ENCODE measurements around the gene CDC45. TPM values are rescaled to one million over a fixed set of nuclear protein-coding genes. Genes with fewer than 3 reads are reported as not detected.
"Not testable (repeated sequence)": the region's sequence is repeated elsewhere in the genome, so short reads cannot be mapped to it uniquely, and the experiment has no call there.

Gene CDC45, protein sequence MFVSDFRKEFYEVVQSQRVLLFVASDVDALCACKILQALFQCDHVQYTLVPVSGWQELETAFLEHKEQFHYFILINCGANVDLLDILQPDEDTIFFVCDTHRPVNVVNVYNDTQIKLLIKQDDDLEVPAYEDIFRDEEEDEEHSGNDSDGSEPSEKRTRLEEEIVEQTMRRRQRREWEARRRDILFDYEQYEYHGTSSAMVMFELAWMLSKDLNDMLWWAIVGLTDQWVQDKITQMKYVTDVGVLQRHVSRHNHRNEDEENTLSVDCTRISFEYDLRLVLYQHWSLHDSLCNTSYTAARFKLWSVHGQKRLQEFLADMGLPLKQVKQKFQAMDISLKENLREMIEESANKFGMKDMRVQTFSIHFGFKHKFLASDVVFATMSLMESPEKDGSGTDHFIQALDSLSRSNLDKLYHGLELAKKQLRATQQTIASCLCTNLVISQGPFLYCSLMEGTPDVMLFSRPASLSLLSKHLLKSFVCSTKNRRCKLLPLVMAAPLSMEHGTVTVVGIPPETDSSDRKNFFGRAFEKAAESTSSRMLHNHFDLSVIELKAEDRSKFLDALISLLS
- total RNA-seq (2014; rRNA removed; shearing (Covaris generic)) = 16.3 and 20.9 TPM in 2 replicates
- polyA plus RNA-seq (2014; cell fraction: nucleus; rRNA removed) = 96.1 and 122 TPM in 2 replicates

DNA sequence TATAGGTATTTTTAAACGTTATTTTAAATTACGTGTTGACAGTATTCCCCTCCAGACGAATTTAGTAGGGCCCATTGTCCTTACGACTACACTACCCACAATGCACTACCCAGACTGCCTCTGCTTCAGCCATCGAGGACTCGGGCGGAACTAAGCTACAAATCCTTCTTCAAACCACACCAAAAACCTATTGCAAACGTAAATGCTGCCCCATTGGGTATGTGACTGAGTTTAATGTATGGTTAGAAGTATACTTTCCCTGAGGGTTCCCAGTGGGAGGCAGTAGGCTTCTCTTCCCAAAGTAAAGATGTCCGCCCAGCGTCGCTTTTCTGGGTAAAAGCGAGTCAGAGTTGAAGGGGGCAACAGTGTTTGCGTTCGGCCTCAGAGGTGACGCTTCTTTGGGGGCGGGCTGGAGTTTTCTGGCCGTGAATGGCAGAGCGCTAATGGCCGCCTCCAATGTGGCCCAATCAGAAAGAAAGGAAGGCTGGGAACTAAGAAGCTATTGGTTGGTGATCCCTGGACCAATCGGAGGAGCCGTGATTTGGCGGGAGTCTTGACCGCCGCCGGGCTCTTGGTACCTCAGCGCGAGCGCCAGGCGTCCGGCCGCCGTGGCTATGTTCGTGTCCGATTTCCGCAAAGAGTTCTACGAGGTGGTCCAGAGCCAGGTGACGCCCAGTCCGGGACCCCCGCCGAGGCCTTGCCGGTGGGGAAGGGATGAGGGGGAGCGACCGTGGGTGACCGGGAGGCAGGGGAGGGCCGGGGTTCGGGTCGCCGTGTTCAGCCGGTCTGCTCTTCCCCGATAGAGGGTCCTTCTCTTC lies at the start of gene CDC45:
Gene CDC45 (plus strand): TSS at position 566 of the 818 bp plus-strand sequence. CDS start 49 bp downstream, at position 615.
- peak; percentile 96 for DNase-seq (ENCODE audit: extremely low read depth, low read depth)

GRCh38 chr22:19429950-19430889 lies 49.5 kb upstream of the CDC45 start:
- no peak for DNase-seq (ENCODE audit: extremely low read depth, low read depth)

- DNase-seq (ENCODE audit: extremely low read depth, low read depth) = no peak
Observed at GRCh38 chr22:19430890-19431541, 48.7 kb upstream of the CDC45 start.

DNA sequence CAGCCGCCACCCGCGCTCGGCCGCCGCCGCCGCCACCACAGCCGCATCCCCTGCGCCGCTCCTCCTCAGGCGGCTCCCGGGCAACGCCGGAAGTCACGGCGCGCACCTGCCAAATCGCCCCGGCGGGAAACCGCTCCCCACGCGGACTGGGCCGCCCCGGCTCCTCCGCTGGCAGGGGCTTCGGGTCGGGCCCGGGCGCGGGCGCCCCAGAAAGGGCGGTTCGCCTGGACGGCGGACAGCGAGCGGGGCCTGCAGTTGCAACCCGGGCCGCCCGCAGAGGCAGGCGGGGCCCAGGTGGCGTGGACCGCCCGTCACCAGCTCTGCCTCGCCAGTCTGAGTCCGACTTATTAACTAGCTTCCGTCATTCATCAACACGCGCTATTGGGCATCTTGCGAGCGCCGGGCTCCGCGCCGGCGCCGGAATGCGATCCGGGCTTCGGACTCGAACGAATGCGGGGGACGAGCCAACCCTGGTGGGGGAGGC lies 48.0 kb upstream of the CDC45 start, which contains the start of gene HIRA:
Gene HIRA (minus strand): TSS at position 85 of the 484 bp plus-strand sequence. CDS start 257 bp downstream, outside the sequence.
- peak; percentile 45 for DNase-seq (ENCODE audit: extremely low read depth, low read depth)

DNA sequence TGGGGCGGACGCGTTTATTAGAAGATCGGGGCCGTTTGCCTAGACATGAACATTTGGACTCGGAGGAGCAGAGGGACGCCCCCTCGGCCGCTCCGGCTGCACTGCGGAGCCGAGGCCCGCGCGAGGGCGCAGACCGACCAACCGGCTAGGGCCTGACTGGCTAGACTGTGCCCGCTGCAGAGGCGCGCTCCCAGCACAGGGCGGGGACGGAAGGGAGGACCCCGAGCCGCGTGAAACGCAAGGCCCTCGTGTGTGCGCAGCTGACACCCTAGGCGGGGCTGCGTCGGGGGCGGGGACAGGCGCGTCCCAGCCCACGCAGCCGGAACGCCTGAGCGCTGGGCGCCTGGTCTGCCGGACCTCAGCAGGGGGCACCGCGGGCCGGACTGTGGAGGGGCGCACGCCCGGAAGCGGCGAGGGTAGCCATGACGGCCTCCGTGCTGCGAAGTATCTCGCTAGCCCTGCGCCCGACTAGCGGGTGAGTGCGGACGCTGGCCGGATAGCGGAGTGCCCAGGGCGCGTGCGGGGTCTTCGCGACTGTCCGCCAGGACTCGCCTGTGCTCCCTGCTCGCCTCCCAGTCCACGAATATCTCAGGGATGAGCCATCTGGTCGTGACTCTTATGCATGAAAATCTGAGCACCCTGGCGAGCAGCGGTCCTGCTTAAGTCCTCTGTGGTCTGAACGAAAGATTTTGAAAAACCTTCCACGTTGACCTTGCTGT lies 47.4 kb upstream of the CDC45 start, which contains the start of gene MRPL40:
Gene MRPL40 (plus strand): TSS at position 413 of the 719 bp plus-strand sequence. CDS start 10 bp downstream, at position 423.
- DNase-seq (ENCODE audit: extremely low read depth, low read depth) = peak; percentile 88

DNA sequence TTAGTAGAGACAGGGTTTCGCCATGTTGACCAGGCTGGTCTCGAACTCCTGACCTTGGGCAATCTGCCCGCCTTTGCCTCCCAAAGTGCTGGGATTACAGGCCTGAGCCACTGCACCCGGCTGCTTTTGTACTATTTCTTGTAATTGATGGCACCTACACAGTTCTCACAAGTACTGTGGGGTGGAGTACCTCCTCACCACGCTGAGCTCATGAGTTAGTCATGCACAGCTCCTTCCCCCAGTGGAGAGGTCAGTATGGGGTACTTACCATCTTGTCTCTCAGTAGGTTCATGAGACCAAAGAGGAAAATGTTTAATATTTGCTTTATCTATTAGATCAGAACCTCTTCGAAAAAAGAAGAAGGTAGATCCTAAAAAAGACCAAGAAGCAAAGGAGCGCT lies 45.3 kb upstream of the CDC45 start:
- DNase-seq (ENCODE audit: extremely low read depth, low read depth) = no peak

DNA sequence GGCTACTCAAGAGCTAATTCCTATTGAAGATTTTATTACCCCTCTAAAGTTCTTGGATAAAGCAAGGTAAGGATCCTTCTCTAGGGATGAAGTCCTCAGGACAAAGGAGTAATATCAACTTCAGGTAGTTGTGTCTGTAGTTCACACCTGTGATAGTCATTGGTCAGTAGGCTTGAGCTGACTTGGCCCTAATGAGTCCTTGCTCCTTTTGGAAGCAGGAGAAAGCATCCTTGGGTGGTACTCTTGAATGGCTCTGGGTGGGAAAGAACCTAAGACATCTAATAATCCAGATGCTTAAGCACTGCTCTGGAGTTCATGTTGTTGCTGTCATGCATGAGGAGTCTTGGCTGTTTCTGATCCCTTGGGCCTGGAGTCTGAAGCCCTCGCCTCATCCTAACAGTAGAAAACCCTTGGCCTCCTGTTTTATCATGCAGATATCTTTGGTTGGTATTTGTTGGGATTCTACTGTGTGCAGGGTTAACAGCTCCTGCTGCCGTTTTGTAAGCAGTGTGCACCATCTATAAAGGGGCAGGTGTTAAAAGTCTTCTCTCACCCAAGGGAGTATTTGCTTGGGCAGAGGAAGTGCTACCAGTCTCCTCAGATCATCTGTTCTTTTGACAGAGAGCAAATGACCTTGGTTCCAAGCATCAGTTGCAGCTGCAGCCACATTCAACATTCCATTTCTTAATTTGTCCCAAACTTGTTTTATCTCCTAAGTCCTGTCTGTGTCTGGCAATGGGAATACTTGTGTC lies 44.7 kb upstream of the CDC45 start:
- no peak for DNase-seq (ENCODE audit: extremely low read depth, low read depth)

GRCh38 chr22:19436444-19437161 lies 43.1 kb upstream of the CDC45 start:
- not testable (repeated sequence) for DNase-seq (ENCODE audit: extremely low read depth, low read depth)

- no peak for DNase-seq (ENCODE audit: extremely low read depth, low read depth)
Observed at GRCh38 chr22:19438298-19438697, 41.4 kb upstream of the CDC45 start.

- DNase-seq (ENCODE audit: extremely low read depth, low read depth) = no peak
Observed at GRCh38 chr22:19440411-19441195, 39.1 kb upstream of the CDC45 start.

- no peak for DNase-seq (ENCODE audit: extremely low read depth, low read depth)
Observed at GRCh38 chr22:19442166-19442565, 37.6 kb upstream of the CDC45 start.

DNA sequence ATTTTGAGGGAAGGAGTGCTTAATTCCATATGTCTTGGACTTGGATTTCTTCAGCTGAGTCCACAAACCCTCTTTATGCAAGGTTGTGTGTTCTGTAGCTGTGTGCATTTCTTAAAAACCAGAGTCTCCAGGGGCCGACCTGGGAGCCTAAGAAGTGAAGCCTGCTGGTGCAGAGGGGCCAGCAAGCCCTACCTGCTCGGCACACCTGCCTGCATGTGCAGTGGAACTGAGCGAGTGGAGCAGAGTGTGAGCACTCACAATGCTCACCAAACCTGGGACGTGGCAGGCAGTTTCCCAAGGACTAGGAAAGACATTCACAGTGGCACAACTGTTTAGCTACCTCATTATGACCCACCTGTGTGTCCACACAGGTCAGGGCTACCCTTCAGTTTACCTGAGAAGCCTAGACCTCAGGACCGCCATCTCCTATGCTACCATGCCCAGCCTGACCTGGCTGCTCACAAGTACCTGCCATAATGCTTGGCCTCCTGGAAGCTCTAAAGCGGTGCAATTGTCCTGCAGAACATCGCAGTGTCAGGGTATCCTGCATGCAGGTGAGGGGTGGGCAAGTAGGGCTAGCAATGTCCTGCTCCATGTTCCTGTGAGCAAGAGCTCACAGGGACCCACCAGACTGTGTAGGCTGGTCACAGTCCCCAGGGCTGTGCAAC lies 36.0 kb upstream of the CDC45 start:
- DNase-seq (ENCODE audit: extremely low read depth, low read depth) = no peak

GRCh38 chr22:19445279-19445982 lies 34.3 kb upstream of the CDC45 start:
- DNase-seq (ENCODE audit: extremely low read depth, low read depth) = not testable (repeated sequence)

- DNase-seq (ENCODE audit: extremely low read depth, low read depth) = no peak
Observed at GRCh38 chr22:19446603-19447329, 33.0 kb upstream of the CDC45 start.

Data from NCI-H460 (cell line).